ENCODE results near the gene TMEM87A.

TMEM87A gene

GRCh38 chr15:42166225-42166940 is 106.8 kb downstream of the TMEM87A start:
- H3K27me3 Mint-ChIP-seq, result no peaks in the 10 kb centered on the region
- H3K4me3 Mint-ChIP-seq, result no peak overlapping the region
- no peaks in the 10 kb centered on the region for H3K9me3 Mint-ChIP-seq
- H3K36me3 Mint-ChIP-seq, result peaks cover 86% of the 10 kb centered on the region
- ATAC-seq, result no peak
- H3K27ac Mint-ChIP-seq, result no peak overlapping the region
- peaks cover 4% of the 10 kb centered on the region for H3K4me1 Mint-ChIP-seq

- Mint-ChIP-seq H3K9me3 (no peaks in the 10 kb centered on the region), H3K4me1 (no peaks in the 10 kb centered on the region), H3K27ac (no peak overlapping the region), H3K4me3 (no peak overlapping the region), H3K27me3 (no peaks in the 10 kb centered on the region), H3K36me3 (peaks cover 83% of the 10 kb centered on the region)
- no peak for ATAC-seq
Observed at GRCh38 chr15:42165106-42165505, 108.1 kb downstream of the TMEM87A start.

- no peak overlapping the region for H3K4me3 Mint-ChIP-seq
- H3K27ac Mint-ChIP-seq, result no peak overlapping the region
- H3K4me1 Mint-ChIP-seq, result no peaks in the 10 kb centered on the region
- ATAC-seq, result no peak
- peaks cover 86% of the 10 kb centered on the region for H3K36me3 Mint-ChIP-seq
- no peaks in the 10 kb centered on the region for H3K27me3 Mint-ChIP-seq
- no peaks in the 10 kb centered on the region for H3K9me3 Mint-ChIP-seq
Observed at GRCh38 chr15:42163947-42164550, 109.2 kb downstream of the TMEM87A start.

DNA sequence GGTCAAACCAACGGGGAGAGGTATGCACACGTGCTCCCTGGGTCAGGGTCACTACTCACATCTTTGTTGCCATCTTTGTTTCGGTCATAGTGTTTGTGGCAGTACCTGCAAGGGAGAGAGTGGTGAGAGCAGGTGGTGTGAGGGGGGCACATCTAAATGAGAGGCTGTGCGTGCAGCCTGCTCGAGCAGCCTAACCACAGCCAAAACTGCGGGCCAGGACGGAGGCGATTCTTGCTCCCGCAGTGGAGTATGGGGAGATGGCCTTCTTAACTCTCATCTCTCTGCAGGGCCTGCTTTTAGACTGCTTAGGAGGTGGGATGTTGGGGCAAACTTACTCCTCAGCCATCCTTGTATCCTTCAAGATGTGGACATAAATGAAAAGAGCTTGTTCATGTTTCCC is 109.9 kb downstream of the TMEM87A start:
- Mint-ChIP-seq H3K36me3 (peaks cover 89% of the 10 kb centered on the region), H3K4me3 (no peak overlapping the region), H3K27ac (no peak overlapping the region), H3K4me1 (no peaks in the 10 kb centered on the region), H3K9me3 (no peaks in the 10 kb centered on the region), H3K27me3 (no peaks in the 10 kb centered on the region)
- no peak for ATAC-seq

Data from stimulated activated memory B cell treated with anti-CD40 and anti-IgM and Interleukin-4, amounts not matched to agents 10 μg/mL and 1 μg/mL and 100 μg/mL, for 72 hours (primary cell).